ENCODE measurements around the gene CDS2. TPM values are rescaled to one million over a fixed set of nuclear protein-coding genes. Genes with fewer than 3 reads are reported as not detected.
A peak's percentile ranks its signal among the peaks of the same experiment; 100 is the strongest.

The CDS2 gene
- total RNA-seq, 1 experiment from 2014 or later = 66.3 TPM

DNA sequence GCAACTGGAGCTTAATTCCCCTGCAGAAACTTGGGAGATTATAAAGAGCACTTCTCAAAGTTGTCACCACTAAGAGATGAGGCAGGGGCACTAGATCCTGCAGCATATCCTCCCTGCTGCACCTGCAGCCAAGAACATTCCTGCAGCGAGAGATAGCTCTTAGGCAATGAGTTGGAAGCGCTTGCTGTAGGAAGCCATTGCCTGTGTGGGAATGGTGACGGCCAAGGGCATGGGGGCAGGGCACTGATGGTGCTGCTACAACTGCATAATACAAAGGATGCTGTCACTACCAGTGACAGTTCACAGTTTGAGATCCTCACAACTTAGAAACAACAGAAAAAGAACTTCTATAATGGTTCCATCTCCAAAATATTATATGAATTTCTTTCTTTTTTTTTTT is 89.9 kb downstream of the CDS2 start:
- in situ Hi-C loops (cut with HindIII; ENCODE audit: low pct_unique_long_range_greater_than_20kb, low sequenced_read_pairs) = no loop called here
- no peak for DNase-seq (ENCODE audit: low read depth, low spot score)

DNA sequence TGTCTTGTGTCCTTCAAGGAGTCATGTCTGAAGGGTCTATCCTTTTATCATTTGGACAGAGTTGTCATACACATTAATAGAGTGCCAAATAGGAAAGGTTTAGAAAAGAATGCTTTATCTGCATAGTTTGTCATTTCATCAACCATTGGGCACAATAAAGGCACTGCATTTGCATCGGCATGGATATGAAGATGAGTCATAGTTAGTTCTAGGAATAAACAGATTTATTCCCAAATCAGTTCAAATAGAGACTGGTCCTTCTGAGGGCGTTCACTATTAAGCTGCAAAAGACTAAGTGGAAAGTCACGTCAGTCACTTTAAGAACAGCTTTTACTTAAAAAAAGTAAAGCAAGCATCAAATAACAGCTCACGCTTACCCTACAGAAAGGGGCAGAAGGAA is 90.8 kb downstream of the CDS2 start:
- in situ Hi-C loops (cut with HindIII; ENCODE audit: low pct_unique_long_range_greater_than_20kb, low sequenced_read_pairs) = no loop called here
- DNase-seq (ENCODE audit: low read depth, low spot score) = no peak

DNA sequence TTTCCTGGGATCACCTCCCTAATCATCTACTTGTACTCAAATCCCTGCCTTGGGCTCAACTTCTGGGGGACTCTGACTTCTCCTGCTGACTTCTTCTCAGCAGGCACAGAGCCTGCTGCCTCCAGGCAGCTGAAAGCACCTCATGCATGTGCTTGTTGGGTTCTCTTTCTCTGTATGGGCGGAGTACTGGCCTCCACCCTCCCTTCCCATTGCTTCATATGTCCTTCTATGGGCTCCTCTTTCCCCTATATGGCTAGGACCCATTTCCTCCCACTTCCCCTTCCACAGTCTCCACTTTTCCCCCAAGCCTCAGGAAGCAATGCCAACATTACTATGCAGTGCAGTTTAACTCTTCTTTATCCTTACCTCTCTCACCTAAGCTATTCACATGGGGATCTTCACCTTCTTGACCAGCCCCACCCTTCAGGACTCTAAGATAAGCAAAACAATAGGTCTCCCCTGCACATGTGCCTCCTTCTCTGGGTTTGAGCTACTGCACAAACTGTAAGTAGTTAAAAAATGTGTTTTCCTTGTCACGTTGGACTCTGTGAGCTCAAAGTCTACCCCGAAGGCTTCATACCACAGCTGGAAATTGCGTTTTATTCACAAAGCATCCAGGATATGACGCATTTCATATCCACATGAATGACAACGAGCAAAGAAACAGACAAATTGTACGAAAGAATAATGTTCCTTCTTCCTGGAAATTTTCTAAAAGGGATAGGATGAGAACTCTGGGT is 93.7 kb downstream of the CDS2 start:
- DNase-seq (ENCODE audit: low read depth, low spot score) = peak; percentile 75
- in situ Hi-C loops (cut with HindIII; ENCODE audit: low pct_unique_long_range_greater_than_20kb, low sequenced_read_pairs) = no loop called here

DNA sequence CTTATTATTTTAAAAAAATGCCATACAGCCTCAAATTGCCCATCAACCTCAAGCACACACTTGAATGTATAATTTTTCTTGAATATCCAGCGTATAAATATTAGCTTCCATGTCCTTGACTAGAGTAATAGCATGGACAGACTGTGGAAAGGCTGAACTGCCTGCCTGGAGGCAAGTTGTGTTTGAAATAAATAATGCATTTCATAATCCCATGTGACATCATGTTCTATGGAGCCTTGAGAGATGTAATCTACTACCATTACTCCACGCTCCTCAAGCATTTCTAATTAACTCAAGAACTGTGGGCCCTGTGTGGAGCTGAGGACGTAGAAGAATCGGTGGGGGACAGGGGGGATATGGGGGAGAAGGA is 94.2 kb downstream of the CDS2 start:
- peak; percentile 57 for DNase-seq (ENCODE audit: low read depth, low spot score)
- in situ Hi-C loops (cut with HindIII; ENCODE audit: low pct_unique_long_range_greater_than_20kb, low sequenced_read_pairs) = no loop called here

DNA sequence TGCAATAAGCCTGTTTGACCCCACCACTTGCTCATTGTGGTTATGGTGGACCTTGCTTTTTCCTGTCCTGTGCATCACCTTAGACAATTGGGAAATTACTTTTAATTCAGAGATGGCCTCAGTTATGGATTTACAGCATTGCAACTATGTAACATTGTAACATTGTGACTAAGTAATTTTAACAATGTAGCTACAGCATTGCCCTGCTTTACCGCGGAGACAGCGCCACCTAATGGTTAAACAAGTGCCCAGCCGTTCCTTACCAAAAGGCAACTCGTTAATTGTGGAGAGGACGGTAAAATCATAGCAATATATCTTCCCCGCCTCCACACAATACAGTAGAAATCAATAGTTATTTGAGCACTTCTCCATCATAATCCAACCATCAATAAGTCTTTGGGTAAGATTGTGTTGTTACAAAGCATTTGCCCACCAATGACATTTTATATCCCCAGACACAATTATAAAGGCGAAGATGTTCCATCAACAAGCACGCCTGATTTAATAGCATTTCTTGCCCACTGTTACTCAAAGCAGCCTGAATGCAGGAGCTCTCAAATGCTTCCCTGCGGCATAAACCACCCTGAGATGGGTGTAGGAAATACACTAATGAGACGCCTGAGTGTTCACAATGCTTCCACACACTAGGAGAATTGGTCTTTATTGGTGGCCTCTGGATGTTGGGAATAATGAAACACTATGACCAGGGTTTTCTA is 96.3 kb downstream of the CDS2 start:
- DNase-seq (ENCODE audit: low read depth, low spot score) = peak; percentile 75
- in situ Hi-C loops (cut with HindIII; ENCODE audit: low pct_unique_long_range_greater_than_20kb, low sequenced_read_pairs) = no loop called here

DNA sequence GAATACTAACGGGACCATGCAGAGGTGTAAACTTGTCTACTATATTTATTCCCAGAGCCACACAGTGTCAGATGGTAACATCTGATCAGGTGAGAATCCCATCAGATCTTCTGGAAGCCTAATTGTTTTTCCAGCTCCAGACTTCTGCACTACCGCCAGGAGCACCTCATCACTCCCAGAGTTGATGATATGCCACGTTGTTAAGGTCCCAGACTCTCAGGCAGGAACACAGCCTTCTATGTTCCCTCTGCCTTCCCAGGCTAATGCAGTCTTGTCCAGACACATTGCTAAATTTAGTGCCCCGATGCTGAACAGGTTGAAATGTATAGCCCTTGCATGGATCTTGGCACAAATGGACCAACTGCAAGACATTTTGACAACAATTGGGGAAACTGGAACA is 103.7 kb downstream of the CDS2 start:
- DNase-seq (ENCODE audit: low read depth, low spot score) = no peak
- in situ Hi-C loops (cut with HindIII; ENCODE audit: low pct_unique_long_range_greater_than_20kb, low sequenced_read_pairs) = no loop called here

DNA sequence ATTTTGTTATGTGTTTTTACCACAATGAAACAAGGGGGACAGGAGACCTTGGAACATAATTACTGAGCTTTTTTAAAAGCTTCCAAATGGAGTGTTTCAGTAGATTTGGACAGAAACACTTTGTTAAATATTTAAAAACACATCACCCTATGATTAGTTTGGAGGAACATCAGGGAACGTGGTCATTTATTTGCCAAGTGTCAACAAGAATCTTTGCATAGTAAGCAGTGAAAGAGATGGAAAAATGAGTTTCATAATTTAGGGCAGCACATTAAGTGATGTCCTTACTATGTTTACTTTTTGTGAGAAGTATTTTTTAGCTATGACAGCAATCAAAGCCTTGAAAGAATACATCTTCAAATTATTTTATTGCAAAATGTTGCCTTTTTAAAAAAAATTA is 107.3 kb downstream of the CDS2 start:
- DNase-seq (ENCODE audit: low read depth, low spot score) = no peak

DNA sequence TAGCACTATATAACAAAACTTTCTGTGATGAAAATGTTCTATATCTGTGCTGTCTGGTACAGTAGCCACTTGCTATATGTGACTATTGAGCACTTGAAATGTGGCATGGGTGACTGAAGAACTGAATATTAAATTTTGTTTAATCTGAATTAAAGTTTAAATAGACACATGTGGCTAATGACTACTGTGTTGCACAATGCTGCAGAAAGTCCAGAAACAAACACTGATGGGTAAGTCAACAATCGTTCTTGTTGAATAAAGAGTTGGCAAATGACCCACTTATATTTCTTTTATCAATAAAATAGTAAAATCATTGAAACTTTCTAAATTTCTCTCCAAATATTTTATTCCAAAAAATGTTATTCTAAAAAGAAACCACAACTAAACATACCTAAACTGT is 108.2 kb downstream of the CDS2 start:
- DNase-seq (ENCODE audit: low read depth, low spot score) = no peak
- in situ Hi-C loops (cut with HindIII; ENCODE audit: low pct_unique_long_range_greater_than_20kb, low sequenced_read_pairs) = no loop called here

More for the DNA sequence above, 107.3 kb downstream of the CDS2 start:
- in situ Hi-C loops (cut with HindIII; ENCODE audit: low pct_unique_long_range_greater_than_20kb, low sequenced_read_pairs) = no loop called here

Small RNA genes lying within 50 kb of the gene (small RNA-seq; reads per million reads assigned to genes)
- gene RF00019 (0 reads per million in 2 experiments), gene RF00568 (0 reads per million in 2 experiments), gene RNA5SP474 (0.02 to 0.24 reads per million in 2 experiments)

Other genes with a start within 250 kb of the CDS2 start
- 117 and 120 TPM in 2 replicates for gene SLC23A2, start 125.5 kb upstream of the CDS2 start, total RNA-seq (2014; rRNA removed; shearing (Covaris generic))
- gene TMEM230, start 13.9 kb upstream of the CDS2 start, total RNA-seq (2014; rRNA removed; shearing (Covaris generic)) = 391 and 428 TPM in 2 replicates
- gene PCNA, start 7.0 kb upstream of the CDS2 start, total RNA-seq (2014; rRNA removed; shearing (Covaris generic)) = 247 and 249 TPM in 2 replicates
- gene PROKR2, start 189.9 kb downstream of the CDS2 start, total RNA-seq (2014; rRNA removed; shearing (Covaris generic)) = not detected in 2 replicates